Smooth muscle cell (in vitro differentiated cells): Measurements from ENCODE around the gene NOVA1. TPM values are rescaled to one million over a fixed set of nuclear protein-coding genes. Genes with fewer than 3 reads are reported as not detected.

Experiments used
- DNase-seq: peaks from one replicate; lab custom pipeline; 2025; ENCODE audit not compliant: unreplicated experiment; lab: John Stamatoyannopoulos, UW
- H2AFZ ChIP-seq: fragments of 200-600 bp; sonication (generic); 2 replicates; pipeline ENCODE4 v1.6.0; 2016; ENCODE audit warnings: antibody characterized with exemption, low read depth, mild to moderate bottlenecking
- H3F3A ChIP-seq: fragments of 200-600 bp; sonication (generic); 2 replicates; pipeline ENCODE4 v1.6.0; 2017; ENCODE audit warnings: antibody characterized with exemption, low read depth
- H3K27ac ChIP-seq: fragments of 200-600 bp; sonication (generic); 2 replicates; pipeline ENCODE4 v1.5.1; 2016; ENCODE audit warnings: low read depth, mild to moderate bottlenecking
- H3K27me3 ChIP-seq: fragments of 200-600 bp; sonication (generic); 2 replicates; pipeline ENCODE4 v1.6.1; 2016; ENCODE audit warnings: low read depth, mild to moderate bottlenecking
- H3K36me3 ChIP-seq: fragments of 200-600 bp; sonication (generic); 2 replicates; pipeline ENCODE4 v1.5.1; 2016; ENCODE audit warnings: low read depth
- H3K4me1 ChIP-seq: fragments of 200-600 bp; sonication (generic); 2 replicates; pipeline ENCODE4 v1.5.1; 2016; ENCODE audit warnings: low read depth
- H3K4me2 ChIP-seq: fragments of 200-600 bp; sonication (generic); 2 replicates; pipeline ENCODE4 v1.6.0; 2016; ENCODE audit warnings: mild to moderate bottlenecking
- H3K4me3 ChIP-seq: fragments of 200-600 bp; sonication (generic); 2 replicates; pipeline ENCODE4 v1.5.1; 2016; ENCODE audit warnings: mild to moderate bottlenecking
- H3K79me2 ChIP-seq: fragments of 200-600 bp; sonication (generic); 2 replicates; pipeline ENCODE4 v1.6.0; 2016; ENCODE audit warnings: low read depth, mild to moderate bottlenecking
- H3K9ac ChIP-seq: fragments of 200-600 bp; sonication (generic); 2 replicates; pipeline ENCODE4 v1.6.0; 2016; ENCODE audit warnings: low read depth
- H3K9me3 ChIP-seq: fragments of 200-600 bp; sonication (generic); replicated peaks from 2 replicates; pipeline ENCODE4 v1.5.1; 2016; ENCODE audit warnings: low read depth
- H4K20me1 ChIP-seq: fragments of 200-600 bp; sonication (generic); 2 replicates; pipeline ENCODE4 v1.6.0; 2016; ENCODE audit warnings: low read depth
- CTCF ChIP-seq: fragments of 200-600 bp; sonication (generic); IDR thresholded peaks from 2 replicates; pipeline ENCODE4 v1.5.1; 2017; ENCODE audit warnings: borderline replicate concordance, mild to moderate bottlenecking, antibody characterized with exemption; ENCODE audit not compliant: insufficient read depth, poor library complexity, severe bottlenecking
- WGBS: methylation state at CpG from one replicate; pipeline ENCODE4 v1.1.7; 2016; ENCODE audit warnings: low lambda C conversion rate; 5-methylcytosine and 5-hydroxymethylcytosine counted together
- polyA plus RNA-seq: library from polyadenylated mRNA; unstranded; fragments of >200 nt; fragmentation: Nextera tagmentation; extraction: Ambion mirVana; gene quantifications from 2 replicates; pipeline ENCODE4 v1.2.1, GENCODE V29; 2016
- total RNA-seq: library from RNA; depleted of rRNA; stranded (reverse); fragments of >200 nt; gene quantifications from 2 replicates; pipeline ENCODE4 v1.2.3, GENCODE V29; 2014

NOVA1 gene
- total and polyA plus RNA-seq, 2 experiments from 2014 or later: 1.2 to 4.6 TPM

GRCh38 chr14:26548406-26548805, 49.4 kb downstream of the NOVA1 start:
- no peak for DNase-seq
- Histone ChIP-seq H3K27me3 (no peaks in the 10 kb centered on the region), H3K79me2 (no peaks in the 10 kb centered on the region), H3K27ac (no peak overlapping the region), H3K36me3 (no peaks in the 10 kb centered on the region), H4K20me1 (no peaks in the 10 kb centered on the region), H3F3A (no peaks in the 10 kb centered on the region), H3K9me3 (no peaks in the 10 kb centered on the region), H3K4me3 (no peak overlapping the region), H3K4me1 (no peaks in the 10 kb centered on the region), H3K9ac (no peak overlapping the region), H3K4me2 (no peak overlapping the region), H2AFZ (no peak overlapping the region)
- TF ChIP-seq CTCF: no peak

- Histone ChIP-seq H3K4me1 (no peaks in the 10 kb centered on the region), H3K27ac (no peak overlapping the region), H3K4me2 (no peak overlapping the region), H3K27me3 (no peaks in the 10 kb centered on the region), H3F3A (no peaks in the 10 kb centered on the region), H2AFZ (no peak overlapping the region), H3K9me3 (no peaks in the 10 kb centered on the region), H3K79me2 (no peaks in the 10 kb centered on the region), H3K9ac (no peak overlapping the region), H4K20me1 (no peaks in the 10 kb centered on the region), H3K36me3 (no peaks in the 10 kb centered on the region), H3K4me3 (no peak overlapping the region)
- 80% methylated on average over 1 of the region's 1 CpG for WGBS
- no peak for TF ChIP-seq CTCF
- DNase-seq: no peak
Measured at GRCh38 chr14:26538176-26538575, 59.7 kb downstream of the NOVA1 start.

GRCh38 chr14:26531894-26532293, 65.9 kb downstream of the NOVA1 start:
- H3K4me3 ChIP-seq: no peak overlapping the region
- no peaks in the 10 kb centered on the region for H3K9me3 ChIP-seq
- H3K4me1 ChIP-seq: no peaks in the 10 kb centered on the region
- H3K27ac ChIP-seq: peak overlapping the region; percentile 26
- H3K79me2 ChIP-seq: no peaks in the 10 kb centered on the region
- no peak overlapping the region for H3K9ac ChIP-seq
- no peak overlapping the region for H2AFZ ChIP-seq
- no peak for DNase-seq
- H3K27me3 ChIP-seq: no peaks in the 10 kb centered on the region
- WGBS: 53% methylated on average over 3 of the region's 3 CpGs
- no peaks in the 10 kb centered on the region for H3F3A ChIP-seq
- H3K36me3 ChIP-seq: no peaks in the 10 kb centered on the region
- H3K4me2 ChIP-seq: peak overlapping the region; percentile 41
- TF ChIP-seq CTCF: peak; percentile 54
- H4K20me1 ChIP-seq: no peaks in the 10 kb centered on the region

DNA sequence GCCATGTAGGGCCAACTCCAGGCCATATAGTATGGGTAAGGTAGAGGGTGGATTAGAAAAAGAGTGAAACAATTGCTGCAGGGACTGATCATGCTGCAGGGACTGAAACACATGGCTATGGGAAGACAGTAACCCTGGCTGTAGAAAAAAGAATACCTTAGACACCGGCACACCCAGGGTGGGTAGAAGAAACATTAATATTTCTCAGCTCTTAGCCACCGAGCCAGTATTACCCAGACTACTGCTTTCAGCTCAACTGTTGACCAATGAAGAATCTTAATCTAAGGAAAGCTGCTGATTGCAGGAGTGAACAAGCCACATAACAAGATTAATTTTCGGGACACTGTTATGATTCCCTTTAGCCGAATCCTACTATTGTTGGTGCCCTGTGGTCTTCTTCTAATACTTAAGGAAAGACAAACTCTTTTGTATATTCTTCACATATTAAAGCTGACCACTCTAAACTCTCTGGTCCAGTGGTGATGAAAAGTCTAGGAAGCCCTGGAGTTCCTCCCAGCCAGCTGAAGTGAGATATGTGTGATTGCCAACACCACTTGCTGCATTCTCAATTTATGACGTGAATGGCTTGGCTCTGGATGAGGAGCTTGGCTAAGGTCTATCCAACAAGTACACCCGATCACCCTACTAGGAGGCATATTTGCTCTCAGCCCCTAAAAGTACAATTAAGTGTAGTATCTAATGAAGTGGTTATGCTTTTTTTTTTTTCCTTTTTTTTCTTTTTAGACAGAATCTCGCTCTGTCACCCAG, 69.2 kb downstream of the NOVA1 start:
- no peak for TF ChIP-seq CTCF
- DNase-seq: no peak
- Histone ChIP-seq H3F3A (no peaks in the 10 kb centered on the region), H3K27me3 (no peaks in the 10 kb centered on the region), H4K20me1 (no peaks in the 10 kb centered on the region), H3K4me1 (no peaks in the 10 kb centered on the region), H3K4me3 (no peak overlapping the region), H3K79me2 (no peaks in the 10 kb centered on the region), H3K9ac (no peak overlapping the region), H3K36me3 (no peaks in the 10 kb centered on the region), H3K4me2 (no peak overlapping the region), H3K9me3 (no peaks in the 10 kb centered on the region), H3K27ac (no peak overlapping the region), H2AFZ (no peak overlapping the region)
- WGBS: 97% methylated on average over 7 of the region's 7 CpGs
